NCI-H748 (cell line): ENCODE results near the gene ITPR2.

ENCODE experiments used
- DNase-seq: peaks from one replicate; lab custom pipeline; 2025; ENCODE audit not compliant: unreplicated experiment; lab: John Stamatoyannopoulos, UW

The ITPR2 gene

DNA sequence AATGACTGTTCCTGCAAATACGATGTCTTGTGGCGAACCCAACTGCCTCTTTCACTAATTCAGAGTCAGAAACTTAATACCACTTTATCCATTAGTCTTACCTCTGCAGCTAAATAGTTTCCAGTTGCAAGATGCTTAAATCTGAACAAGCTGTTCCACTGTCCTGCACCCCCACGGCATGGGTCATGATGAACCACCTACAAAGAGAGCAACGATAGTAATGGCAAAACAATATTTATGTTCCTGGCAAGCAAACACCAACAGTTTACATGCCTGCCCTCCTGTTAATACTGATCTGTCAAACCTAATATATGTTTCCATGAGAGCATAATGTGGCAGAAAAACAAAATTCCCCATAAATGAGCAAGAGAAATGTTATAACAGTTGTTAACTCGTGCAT lies 121.9 kb downstream of the ITPR2 start:
- DNase-seq = no peak

DNA sequence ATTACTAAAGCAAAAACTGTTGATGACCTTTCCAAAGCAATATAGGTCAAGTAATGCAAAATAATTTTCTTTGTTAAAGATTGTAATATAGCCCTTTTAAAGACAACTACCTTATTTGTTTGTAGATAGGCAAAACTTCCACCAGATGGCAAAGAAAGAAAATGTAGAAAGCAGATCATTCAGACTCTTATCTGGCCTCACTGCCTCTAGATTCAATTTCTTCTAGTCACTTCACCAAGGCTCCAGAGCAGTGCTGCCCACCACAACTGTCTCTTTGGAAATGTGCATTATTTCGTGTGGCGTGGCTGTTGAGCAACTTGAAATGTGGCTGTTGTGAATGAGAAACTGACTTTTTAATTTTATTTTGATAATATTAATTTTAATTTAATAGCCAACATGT lies 127.1 kb downstream of the ITPR2 start:
- no peak for DNase-seq

DNA sequence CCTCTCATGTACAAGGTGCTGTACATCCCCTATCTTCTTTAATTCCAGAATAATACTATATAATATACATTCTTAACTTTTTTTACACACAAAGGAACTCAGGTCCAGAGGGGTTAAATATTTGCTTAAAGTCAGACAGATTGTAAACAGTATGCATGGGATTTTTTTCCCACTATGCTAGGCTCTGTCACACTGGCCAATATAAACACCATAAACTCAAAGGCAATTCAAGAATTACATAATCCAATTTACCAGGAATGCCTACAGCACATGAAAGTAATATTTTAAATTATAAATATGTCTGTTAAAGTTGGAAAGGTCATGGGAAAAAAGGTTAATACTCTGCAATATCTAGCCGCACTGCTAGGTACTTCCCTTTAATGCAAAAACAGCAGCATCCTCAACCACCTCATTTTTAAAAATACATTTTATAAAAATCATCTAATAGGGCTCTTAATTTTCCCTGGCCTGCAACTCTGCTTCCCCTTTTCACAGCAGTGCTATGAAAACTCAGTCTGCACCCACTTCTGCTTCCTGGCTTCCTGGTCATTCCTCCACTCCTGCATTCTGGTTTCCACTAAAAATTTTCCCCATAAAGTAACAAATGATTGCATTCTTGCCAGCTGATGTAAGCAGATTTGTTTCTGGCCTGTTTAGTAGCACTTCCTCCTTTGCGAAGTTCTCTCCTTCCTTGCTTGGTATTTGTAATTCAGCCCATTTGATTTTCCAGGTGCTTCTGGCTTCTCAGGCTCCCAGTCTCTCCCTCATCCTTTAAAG lies 128.1 kb downstream of the ITPR2 start:
- no peak for DNase-seq

DNA sequence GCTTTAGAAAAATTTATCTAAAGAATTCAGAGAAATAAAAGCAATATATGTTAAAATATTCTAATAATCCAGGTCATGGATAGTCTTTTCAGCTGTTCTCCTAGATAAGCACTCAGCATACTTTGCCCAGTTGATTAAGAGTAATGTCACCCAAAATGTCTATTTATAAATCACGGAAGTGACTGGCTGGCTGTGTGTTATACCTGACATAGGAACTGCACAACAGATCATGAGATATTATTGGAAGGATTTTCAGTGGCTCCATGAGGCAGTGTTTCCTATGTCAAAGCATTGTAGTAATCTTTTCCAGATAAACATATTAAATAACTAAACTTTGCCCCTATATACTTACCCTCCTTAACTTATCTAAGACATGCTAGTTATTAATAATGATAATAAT lies 128.8 kb downstream of the ITPR2 start:
- no peak for DNase-seq

DNA sequence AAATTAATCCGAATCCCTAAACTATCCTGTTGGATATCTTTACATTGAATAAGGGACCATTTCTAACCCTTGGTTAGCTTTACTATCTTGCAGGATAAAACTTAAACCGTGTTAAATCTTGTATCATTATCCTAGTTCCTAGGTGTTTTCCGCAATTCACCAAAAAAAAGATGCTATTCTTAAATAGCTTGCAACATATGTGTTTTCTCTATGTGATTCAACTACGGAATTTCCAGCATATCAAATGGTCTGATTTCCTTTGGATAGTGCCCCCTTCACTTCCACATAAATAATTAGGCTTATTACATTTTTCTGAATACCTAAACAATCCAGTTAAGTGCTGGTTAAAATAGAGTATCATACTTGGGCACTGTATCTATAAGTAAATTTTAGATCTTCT lies 130.3 kb downstream of the ITPR2 start:
- DNase-seq = no peak

DNA sequence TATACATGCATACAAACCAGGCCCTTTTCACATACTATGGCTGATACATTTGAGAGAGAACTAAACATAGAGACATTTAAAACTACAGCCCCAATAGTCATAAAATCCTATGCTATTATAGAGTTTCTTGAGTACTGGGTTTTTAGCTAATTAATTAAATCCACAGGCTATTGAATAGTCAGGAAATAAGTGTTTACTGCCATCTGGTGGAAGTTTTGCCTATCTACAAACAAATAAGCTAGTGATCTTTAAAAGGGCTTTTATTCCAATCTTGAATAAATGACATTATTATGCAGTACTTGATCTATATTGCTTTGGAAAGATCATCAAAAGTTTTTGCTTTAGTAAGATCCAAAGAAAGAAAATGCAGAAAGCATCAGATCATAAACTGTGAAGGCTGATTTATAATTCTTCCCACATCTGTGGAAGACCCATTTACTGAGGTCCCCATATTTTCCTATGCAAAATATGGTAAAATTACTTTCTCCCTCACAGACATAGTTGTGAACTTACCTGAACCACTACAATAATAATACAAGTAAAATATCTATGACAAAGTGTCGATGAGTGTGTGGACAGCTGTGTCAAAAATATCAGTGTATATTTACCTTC lies 131.3 kb downstream of the ITPR2 start:
- DNase-seq = peak; percentile 59

DNA sequence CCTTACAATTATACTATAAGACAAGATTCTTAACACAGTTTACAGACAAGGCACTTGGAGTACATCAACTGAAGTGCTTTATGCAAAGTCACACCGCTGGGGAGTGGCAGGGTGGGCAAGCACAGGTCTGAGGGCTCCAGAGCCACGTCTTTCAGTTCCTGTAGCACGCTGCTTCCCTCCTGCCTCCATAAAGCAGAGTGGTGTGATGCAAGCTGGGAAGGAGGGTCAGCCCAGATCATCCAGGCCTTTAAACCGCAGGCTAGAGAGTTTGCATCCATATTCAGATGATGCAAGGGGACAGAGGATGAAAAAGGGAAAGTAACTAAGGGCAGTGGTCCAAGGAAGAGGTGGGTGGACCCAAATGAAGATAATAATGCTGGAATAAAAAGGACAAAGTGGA lies 132.6 kb downstream of the ITPR2 start:
- no peak for DNase-seq

DNA sequence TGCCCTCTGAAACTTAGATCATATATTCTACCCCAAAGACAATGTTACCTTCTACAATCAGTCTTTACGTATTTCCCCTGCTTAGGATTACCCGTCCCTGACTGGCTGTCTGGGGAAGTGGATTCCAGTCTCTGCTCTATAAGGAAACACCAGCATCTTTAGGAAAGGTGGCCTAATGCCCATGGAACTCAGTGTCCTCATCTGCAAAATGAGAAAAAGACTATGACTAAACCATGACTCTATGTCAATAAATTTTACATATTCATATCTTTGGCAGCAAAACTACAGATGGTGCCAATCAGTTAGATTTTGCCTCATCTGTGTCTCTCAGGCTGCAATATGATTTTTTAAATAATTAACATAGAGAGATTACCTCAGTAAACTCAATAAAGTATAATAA lies 133.8 kb downstream of the ITPR2 start:
- no peak for DNase-seq

DNA sequence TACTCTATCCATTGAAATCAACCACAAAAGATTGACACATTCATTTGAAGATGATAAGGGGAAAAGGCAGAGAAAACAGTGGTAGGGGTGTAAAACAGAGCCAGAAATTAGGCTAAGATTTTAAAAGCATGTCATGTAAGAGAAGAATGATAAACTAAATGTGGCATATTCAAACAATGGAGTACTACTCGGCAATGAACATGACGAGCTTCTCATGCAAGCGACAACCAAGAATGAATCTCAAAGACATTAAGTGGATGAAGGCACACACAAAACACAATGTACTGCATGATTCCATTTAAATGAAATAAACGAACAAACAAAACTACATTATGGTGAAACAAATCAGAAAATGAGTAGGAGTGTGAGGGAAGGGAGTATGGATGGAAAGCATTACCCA lies 134.8 kb downstream of the ITPR2 start:
- no peak for DNase-seq

DNA sequence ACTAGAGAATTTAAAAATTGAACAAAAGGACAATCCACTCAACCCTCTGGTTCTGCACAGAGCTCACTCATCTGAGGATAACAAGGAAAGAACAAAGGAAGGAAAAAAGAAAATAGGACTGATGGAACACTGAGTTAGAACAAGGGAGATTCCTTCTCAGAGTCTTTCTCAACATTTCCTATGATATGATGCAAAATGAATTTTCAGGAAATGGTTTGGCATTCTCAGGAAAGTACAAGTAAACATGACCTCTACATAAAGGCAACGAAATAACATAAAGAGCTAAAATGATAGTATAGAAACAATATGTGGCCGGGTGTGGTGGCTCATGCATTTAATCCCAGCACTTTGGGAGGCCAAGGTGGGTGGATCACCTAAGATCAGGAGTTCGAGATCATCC lies 135.8 kb downstream of the ITPR2 start:
- no peak for DNase-seq

DNA sequence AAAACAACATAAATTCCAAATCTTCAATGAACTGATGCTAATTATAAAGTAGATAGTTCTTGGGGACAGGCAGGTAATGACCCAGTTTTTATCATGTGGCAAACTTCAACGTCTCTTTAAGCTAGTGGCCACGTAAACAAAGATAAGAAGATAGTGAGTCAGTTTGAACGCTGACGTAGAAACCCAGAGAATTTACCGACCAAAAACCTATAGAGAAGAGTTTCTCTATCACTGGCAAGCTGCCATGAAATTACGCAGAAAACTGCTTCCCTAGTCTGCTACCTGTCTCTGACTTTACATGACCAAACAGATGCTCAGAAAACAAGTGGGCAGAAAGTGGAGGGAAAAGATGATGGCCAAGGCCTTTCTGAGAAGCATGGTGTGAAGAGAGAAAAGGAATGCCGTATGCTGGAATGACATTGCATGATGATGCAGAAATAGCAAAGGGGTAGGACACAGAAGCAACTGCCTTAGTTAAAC lies 136.3 kb downstream of the ITPR2 start:
- no peak for DNase-seq

DNA sequence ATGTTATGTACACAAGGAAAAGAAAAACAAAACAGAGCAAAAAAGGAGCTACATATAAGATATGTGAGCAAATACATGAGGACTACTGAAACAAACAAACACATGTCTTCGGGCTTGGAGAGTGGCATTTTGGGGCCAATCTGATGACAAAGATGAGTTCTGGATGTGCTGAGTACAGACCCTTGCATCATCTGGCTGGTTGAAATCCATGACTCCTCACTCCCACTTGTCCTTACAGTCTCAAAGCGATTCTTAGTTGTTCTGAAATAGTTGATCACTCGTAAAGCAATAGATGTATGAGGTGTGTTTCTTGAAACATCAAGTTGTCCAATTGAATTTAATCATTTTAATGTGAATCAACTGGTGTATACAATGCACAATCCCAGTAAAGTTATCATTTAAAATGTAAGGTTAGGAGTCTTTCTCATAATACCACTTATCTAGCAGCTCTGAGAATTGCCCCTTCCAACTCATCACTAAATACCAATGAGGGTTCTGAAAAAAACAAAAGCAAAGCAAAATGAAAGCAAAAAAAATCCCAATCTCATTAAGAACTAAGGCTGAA lies 136.9 kb downstream of the ITPR2 start:
- DNase-seq = no peak

DNA sequence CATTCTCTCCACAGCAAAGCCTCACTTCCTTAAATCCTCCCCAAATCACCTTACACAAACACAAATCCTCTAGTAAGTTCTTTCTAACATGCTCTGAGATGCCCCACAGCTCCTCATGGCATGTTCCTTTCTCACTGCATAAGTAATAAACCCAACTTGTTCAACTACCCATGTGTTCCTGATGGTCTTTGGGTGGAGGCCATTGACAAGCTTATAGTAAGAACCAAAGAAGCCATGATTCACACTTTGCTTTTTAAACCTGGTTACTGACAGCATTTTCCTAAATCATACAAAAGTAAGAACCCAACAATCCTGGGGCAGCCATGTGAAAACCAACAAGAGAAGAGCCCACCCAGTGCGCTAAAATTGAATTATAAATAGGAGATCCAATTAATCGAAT lies 138.6 kb downstream of the ITPR2 start:
- no peak for DNase-seq

DNA sequence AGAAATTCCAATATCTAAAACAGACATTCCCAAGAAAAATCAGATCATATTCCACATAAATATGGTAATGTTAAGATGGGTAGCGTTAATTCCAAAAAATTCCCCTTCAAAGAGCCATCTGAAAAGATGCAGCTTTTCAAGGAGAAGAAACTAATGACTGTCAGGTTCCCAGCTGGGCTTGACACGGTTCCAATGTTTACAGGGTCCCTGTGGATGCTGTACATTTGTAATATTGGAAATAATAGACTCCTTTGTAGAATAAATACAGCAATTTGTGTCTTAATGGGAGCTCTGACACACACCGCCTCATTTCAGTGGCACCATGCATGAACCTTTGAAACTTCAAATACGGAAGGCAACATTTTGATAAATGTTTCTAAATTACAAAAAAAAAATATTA lies 140.6 kb downstream of the ITPR2 start:
- peak; percentile 83 for DNase-seq

DNA sequence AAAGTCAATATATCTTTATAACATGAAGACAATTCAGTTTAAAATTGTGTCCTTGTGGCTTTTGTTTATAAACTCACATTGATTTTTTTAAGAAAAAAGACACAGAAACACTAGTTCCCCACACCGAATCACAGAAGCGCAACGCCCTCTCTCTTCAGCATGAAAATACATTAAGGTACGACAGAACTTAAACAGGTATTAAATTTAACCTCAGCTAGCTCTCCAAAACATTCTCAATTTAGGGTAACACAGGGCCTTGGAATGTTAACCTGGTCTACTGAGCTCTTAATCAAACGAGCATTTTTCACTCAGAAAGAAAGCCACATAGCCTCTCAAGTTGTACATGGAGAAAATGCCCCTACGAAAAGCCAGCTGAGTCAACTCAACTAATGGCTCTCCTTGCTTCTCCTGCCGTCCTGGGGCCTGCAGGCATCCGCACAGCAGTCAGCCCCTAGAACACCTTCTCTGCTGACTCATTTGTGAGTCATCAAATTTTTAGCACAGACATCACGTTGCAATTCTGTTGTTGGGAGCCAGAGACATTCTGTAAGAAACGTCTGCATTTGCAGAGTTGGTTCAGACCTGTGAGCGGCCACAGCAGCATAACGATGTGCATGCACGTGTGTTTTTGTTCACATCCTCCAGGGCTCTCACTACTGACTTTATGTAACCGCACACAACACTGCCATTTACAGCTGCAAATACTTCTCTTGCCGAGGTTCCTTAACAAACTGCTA lies 141.6 kb downstream of the ITPR2 start:
- peak; percentile 81 for DNase-seq

DNA sequence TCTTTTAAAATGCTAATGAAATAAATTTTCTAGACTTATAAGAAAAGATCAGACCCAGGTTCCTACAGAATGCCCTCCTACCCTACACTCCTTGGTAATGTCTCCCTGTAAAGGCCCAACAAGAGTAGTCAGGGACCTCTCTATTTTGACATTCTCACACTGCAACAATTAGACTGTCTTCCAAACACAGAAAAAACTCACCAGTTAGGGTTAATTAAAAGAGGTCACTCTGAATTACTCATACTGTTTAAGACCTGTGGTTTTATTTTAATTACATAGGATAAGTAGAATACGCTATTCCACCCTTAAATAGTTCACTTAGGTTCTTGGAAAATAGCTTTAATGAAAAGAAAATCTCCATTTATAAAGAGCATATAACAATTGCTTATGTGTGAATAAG lies 142.4 kb downstream of the ITPR2 start:
- DNase-seq = no peak

DNA sequence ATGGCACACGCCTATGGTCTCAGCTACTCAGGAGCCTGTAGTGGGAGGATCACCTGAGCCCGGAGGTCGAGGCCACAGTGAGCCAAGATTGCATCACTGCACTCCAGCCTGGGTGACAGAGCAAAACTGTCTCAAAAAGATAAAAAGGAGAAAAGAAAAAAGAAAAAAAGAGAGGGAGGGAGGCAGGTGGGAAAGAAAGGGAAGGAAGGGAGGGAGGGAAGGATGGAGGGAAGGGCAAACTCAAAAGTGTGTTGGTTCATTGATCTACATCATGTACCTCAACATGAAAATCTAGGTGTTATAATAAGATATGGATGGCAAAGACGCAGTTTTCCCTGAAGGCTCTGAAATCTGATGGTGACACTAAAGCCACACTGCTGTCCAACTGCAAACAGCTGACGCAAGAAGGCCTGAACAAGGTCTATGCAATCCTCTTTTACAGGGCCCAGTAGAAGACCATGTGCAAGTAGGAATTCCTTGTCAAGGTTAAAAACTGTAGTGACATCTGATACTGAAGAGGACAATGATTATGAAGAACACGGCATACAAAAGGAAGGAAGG lies 143.6 kb downstream of the ITPR2 start:
- no peak for DNase-seq

DNA sequence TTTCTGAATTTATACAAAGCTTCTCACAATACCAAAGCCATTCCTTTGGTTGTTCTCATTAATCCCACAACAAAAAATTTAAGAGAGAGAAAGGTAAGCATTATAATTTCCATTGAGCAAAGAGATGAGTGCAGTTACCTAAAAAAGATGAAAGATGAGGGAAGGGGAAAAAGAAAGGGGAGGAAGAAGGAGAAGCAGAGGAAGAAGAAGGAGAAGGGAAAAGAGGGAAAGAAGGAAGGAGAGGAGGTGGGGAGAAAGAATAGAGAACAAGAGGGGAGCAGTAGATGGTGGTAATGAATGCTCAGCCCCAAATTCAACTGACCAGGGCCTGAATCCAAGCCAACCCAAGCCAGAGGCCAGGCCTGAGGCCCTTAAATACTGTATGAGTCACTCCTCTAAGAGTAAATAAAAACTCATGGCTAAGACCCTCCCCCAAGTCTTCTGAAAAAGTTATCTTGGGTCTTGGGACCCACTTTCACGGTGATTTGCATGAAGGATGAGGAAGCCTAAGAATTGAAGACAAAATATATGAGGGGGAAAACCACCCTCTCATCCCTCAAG lies 144.6 kb downstream of the ITPR2 start:
- DNase-seq = no peak

DNA sequence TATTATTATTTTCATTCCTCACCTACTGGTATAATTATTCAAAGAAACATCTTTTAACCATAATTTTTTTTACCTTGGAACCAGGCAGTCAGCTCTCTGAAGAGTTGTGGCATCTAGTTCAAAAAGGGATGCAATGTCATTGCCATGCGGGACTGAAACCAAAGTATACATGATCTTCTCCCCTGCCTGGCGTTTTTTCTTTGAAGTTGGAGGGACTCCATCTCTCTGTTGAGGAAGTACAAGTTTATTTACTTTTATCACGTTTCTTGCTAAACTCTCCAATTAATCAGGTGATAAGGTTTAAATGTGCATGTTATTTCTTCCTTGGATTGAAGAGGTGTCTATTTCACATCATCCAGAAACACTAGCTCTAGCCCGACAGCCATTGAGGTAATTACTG lies 146.6 kb downstream of the ITPR2 start:
- no peak for DNase-seq

DNA sequence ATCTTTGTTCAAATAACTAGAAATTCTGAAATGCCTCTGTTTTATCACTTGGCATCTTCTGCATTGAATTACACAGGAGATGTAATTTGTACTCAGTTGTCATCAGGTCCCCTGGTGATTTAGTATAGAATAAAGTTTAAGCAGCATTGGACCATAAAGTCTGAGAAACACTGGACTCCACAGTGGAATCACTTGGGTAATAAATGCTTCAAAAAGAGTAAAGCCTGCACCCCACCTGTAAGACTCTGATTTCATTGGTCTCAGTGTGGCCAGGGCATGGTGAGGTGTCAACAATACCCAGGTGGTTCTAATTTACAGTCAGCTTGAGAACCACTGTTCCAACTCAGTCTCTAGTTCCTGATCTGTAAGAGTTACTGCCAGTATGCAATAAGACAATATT lies 148.9 kb downstream of the ITPR2 start:
- DNase-seq = no peak

DNA sequence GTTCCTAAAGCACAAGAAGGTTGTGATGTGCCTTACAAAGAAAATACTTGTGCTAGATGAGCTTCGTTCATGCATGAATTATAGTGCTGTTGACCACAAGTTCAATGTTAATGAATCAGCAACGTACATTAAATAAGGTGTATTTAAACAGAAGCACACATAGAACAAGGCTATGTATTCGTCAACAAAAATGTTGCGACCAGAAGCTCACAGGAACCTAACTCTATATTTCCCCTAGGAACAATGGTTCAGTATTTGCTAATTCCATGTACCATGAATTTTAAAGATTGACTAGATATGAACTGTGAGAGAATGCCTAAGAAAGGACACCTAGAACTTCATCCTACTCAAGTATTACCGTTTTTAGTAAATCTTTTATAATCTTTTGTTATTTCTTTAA lies 149.6 kb downstream of the ITPR2 start:
- no peak for DNase-seq
